Mucosa of descending colon (tissue), 3 donors: Measurements from ENCODE around the gene RAB33B. TPM values are rescaled to one million over a fixed set of nuclear protein-coding genes. Genes with fewer than 3 reads are reported as not detected.

Experiments used
- ATAC-seq: fragments of 200-7000 bp; cut with Tn5 transposase; one replicate; pipeline ENCODE4 v1.9.1; 2020; ENCODE audit warnings: mild to moderate bottlenecking, moderate library complexity
- DNase-seq, 3 donors: peaks; one replicate each; pipeline ENCODE4 v3.0.0-alpha.2; 2020
- H3K36me3 ChIP-seq: fragments of 200-600 bp; one replicate; pipeline ENCODE4 v1.8.0; 2021; ENCODE audit warnings: low read depth, mild to moderate bottlenecking
- H3K4me1 ChIP-seq: fragments of 200-600 bp; one replicate; pipeline ENCODE4 v1.8.0; 2021; ENCODE audit warnings: low read depth, mild to moderate bottlenecking
- H3K4me3 ChIP-seq: fragments of 200-600 bp; one replicate; pipeline ENCODE4 v1.8.0; 2021; ENCODE audit warnings: mild to moderate bottlenecking
- H3K9me3 ChIP-seq: fragments of 200-600 bp; one replicate; pipeline ENCODE4 v1.8.0; 2021; ENCODE audit warnings: mild to moderate bottlenecking
- intact Hi-C, 2 donors: fragments of 100-400 bp; cut with DNase I in 1 of 2; cut with micrococcal nuclease in 1 of 2; formaldehyde crosslinking; loops; one replicate each; pipeline versions ENCODE4 v1.11.0 to v1.11.1; 2022; cut with DNase I, micrococcal nuclease
- total RNA-seq, 3 donors: library from RNA; stranded (reverse); fragmentation: NEBNext Ultra II Directional in 2 of 3; extraction: Animal tissue kit (Norgen Biotek cat#: 25700) in 2 of 3; gene quantifications; one replicate each; pipeline versions ENCODE4 v1.2.1 to v1.2.4, GENCODE V29; 2021 to 2023
- TF ChIP-seq, protein P1 (sequence below): fragments of 200-600 bp; IDR thresholded peaks from one replicate; pipeline ENCODE4 v1.8.0; 2022; ENCODE audit warnings: antibody characterized with exemption, mild to moderate bottlenecking
- donor health status: DM: no; HTN: no; CAD: no; lungs with moderate emphysema.
- donor health status: DM: no; HTN: no; CAD: no.
- donor health status: DM: no; HTN: yes; CAD: no.

RAB33B gene
- total RNA-seq, 3 donors from 2014 or later = 4.5 to 10.0 (median 5.4) TPM

DNA sequence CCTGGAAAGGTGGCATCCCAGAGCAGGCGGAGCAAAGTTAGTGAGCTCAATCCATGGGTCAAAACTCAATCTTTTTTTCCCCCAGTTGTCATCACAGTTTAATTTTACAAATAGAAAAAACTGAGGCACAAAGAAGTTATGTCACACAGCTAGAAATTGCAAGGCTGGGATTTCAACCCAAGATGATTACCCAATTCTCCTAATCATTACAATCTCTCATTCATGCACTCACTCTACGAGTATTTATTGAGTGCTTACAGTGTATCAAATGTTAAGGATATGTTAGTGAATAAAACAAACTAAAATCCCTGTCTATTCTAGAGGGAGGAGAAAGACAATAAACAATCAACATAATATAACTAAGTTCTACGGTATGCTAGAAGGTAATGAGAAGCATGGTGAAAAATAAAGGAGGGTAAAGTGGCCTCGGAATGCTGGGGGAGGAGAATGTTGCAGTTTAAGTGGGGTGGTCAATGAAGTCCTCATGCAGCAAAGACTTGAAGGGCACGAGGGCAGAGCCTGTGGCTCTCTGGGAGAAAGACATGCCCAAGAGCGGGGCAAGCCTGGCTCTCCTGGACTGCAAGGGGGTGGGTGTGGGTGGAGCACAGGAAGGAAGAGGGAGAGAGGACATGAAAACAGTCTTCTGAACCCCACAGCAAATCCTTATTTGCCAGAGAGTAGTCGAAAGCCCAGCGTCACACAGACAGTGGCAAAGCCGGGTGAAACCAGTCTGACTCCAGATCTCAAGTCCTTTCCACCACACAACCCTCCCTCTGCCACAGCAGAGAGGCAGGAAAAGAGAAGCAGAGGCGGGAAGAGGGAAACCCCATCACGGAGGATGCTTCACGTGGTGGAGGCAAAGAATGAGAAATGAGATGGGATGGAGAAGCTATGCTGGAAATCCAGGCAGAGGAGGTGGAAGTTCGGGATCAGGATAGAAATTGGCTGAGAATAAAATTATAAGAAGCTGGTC lies 48.3 kb downstream of the RAB33B start:
- intact Hi-C loops = no loop called here
- Histone ChIP-seq H3K4me1 (no peaks in the 10 kb centered on the region), H3K9me3 (no peaks in the 10 kb centered on the region), H3K36me3 (no peaks in the 10 kb centered on the region), H3K4me3 (no peak overlapping the region)
- DNase-seq (no peak), ATAC-seq (no peak)
- TF ChIP-seq, protein P1, sequence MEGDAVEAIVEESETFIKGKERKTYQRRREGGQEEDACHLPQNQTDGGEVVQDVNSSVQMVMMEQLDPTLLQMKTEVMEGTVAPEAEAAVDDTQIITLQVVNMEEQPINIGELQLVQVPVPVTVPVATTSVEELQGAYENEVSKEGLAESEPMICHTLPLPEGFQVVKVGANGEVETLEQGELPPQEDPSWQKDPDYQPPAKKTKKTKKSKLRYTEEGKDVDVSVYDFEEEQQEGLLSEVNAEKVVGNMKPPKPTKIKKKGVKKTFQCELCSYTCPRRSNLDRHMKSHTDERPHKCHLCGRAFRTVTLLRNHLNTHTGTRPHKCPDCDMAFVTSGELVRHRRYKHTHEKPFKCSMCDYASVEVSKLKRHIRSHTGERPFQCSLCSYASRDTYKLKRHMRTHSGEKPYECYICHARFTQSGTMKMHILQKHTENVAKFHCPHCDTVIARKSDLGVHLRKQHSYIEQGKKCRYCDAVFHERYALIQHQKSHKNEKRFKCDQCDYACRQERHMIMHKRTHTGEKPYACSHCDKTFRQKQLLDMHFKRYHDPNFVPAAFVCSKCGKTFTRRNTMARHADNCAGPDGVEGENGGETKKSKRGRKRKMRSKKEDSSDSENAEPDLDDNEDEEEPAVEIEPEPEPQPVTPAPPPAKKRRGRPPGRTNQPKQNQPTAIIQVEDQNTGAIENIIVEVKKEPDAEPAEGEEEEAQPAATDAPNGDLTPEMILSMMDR = no peak

- TF ChIP-seq, protein P1 = no peak
- intact Hi-C loops = no loop called here
- Histone ChIP-seq H3K4me1 (no peaks in the 10 kb centered on the region), H3K9me3 (no peaks in the 10 kb centered on the region), H3K4me3 (no peak overlapping the region), H3K36me3 (no peaks in the 10 kb centered on the region)
- DNase-seq (no peak), ATAC-seq (no peak)
Observed at GRCh38 chr4:139503622-139504166, 49.8 kb downstream of the RAB33B start.

DNA sequence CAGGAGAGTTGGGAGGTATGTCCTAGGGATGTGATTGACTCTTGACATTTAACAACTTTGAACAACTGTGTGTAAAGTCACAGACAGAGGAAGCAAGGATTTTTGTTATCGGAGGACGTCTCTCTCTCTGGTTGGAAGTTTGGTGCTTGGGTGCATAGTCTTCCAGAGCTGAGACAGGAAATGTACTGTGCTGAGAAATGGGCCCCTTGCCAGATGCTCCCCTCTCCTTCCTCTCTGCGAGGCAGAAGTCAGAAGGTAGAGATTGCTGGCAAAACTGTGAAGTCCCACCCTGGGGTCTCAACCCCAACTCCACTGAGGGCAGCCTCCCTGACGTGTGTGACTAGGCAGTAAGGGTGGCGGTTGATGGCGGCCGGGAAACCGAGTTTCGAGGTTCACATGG lies 52.9 kb downstream of the RAB33B start:
- TF ChIP-seq, protein P1 = no peak
- H3K4me1 ChIP-seq = no peaks in the 10 kb centered on the region
- DNase-seq (no peak), ATAC-seq (no peak)
- intact Hi-C loops = no loop called here
- peaks cover 5% of the 10 kb centered on the region for H3K36me3 ChIP-seq
- H3K9me3 ChIP-seq = no peaks in the 10 kb centered on the region
- no peak overlapping the region for H3K4me3 ChIP-seq

- no peaks in the 10 kb centered on the region for H3K4me1 ChIP-seq
- DNase-seq = no peak
- ATAC-seq = no peak
- no peaks in the 10 kb centered on the region for H3K9me3 ChIP-seq
- TF ChIP-seq, protein P1 = no peak
- H3K36me3 ChIP-seq = peaks cover 5% of the 10 kb centered on the region
- intact Hi-C loops = no loop called here
- no peak overlapping the region for H3K4me3 ChIP-seq
Observed at GRCh38 chr4:139508581-139509237, 54.8 kb downstream of the RAB33B start.

DNA sequence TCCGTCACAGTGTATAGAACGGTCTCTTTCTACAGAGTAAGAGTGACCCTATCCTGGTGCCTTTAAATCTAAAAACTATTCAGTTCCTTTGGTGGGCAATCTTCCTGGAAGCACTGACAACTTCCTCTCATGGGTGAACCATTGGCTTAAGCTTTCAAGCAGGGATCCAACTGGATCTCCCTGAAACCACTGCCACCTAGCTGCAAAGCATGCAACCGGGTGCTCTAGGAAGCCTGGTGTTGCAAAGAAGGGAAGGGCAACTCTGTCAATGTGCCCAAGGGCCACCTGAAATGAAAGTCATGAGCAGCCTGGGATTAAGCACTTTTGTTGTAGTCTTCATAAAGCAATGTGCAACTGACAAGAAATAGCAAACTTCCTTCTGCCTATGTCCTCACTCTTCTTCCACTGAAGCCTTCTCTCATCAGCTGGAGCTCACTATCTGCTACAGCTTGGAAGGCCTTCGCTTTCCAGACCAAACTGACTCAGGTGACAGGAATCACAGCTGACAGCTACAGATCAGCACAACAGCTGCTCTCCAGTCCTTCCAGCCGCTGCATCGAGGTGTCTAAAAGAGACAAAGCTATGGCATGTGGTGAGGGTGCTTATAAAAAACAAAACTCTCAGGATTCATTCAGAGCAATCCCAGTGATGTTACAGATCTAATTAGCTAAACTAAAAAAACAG lies 55.9 kb downstream of the RAB33B start:
- peaks cover 5% of the 10 kb centered on the region for H3K36me3 ChIP-seq

More for the DNA sequence above, 55.9 kb downstream of the RAB33B start:
- TF ChIP-seq, protein P1 = no peak
- H3K4me1 ChIP-seq = no peaks in the 10 kb centered on the region
- DNase-seq (peak in 1 of 3 donors; percentile 17), ATAC-seq (peak; percentile 49)
- no peaks in the 10 kb centered on the region for H3K9me3 ChIP-seq
- intact Hi-C loops = no loop called here
- no peak overlapping the region for H3K4me3 ChIP-seq
